ENCODE measurements around the gene METRN.

DNA sequence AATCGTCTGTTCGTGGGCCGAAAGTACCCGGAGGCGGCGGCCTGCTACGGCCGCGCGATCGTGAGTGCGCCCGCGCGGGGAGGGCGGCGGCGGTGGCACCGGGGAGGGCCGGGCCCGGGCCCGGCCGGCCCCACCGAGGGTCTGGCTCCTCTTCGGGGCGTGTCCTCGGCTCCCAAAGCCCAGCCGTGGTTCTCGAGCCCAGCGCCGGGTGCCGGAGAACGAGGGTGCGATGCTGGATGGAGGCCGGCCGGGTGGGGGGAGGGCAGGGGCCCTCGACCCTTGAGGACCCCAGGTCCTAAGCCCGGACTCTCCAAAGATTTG, 34.3 kb upstream of the METRN start:
- TF ChIP-seq, protein P1, sequence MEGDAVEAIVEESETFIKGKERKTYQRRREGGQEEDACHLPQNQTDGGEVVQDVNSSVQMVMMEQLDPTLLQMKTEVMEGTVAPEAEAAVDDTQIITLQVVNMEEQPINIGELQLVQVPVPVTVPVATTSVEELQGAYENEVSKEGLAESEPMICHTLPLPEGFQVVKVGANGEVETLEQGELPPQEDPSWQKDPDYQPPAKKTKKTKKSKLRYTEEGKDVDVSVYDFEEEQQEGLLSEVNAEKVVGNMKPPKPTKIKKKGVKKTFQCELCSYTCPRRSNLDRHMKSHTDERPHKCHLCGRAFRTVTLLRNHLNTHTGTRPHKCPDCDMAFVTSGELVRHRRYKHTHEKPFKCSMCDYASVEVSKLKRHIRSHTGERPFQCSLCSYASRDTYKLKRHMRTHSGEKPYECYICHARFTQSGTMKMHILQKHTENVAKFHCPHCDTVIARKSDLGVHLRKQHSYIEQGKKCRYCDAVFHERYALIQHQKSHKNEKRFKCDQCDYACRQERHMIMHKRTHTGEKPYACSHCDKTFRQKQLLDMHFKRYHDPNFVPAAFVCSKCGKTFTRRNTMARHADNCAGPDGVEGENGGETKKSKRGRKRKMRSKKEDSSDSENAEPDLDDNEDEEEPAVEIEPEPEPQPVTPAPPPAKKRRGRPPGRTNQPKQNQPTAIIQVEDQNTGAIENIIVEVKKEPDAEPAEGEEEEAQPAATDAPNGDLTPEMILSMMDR (IDR thresholded peaks at IDR 0.05): no peak
- no peak for TF ChIP-seq EP300 (IDR thresholded peaks at IDR 0.05; ENCODE audit: low read depth)
- TF ChIP-seq POLR2A (IDR thresholded peaks at IDR 0.05): no peak
- no peak for TF ChIP-seq POLR2AphosphoS5 (IDR thresholded peaks at IDR 0.05)

Data from transverse colon (tissue), 4 donors.